ENCODE measurements around the gene PNMT. TPM values are rescaled to one million over a fixed set of nuclear protein-coding genes. Genes with fewer than 3 reads are reported as not detected.

PNMT gene
- total RNA-seq, 4 donors from 2014 or later: 3.8 to 5.0 (median 4.7) TPM; not detected in 1

GRCh38 chr17:39629898-39630297, 38.4 kb upstream of the PNMT start:
- DNase-seq: no peak
- TF ChIP-seq CTCF (IDR thresholded peaks at IDR 0.05): no peak
- TF ChIP-seq POLR2A (IDR thresholded peaks at IDR 0.05): no peak
- Histone ChIP-seq H3K27ac (no peak overlapping the region), H3K4me3 (no peak overlapping the region), H3K36me3 (no peaks in the 10 kb centered on the region), H3K9me3 (no peaks in the 10 kb centered on the region), H3K4me1 (peaks cover 0 to 13% of the 10 kb centered on the region in 2 donors), H3K27me3 (peaks cover 22% of the 10 kb centered on the region in 2 donors)
- intact Hi-C loops (cut with DNase I; ENCODE audit: low total_unique reads): loop anchor here (10.0 kb wide), 2 partner anchors 55 to 75 kb away; partner anchors contain the start of gene PGAP3

- TF ChIP-seq CTCF (IDR thresholded peaks at IDR 0.05): no peak
- TF ChIP-seq POLR2A (IDR thresholded peaks at IDR 0.05): no peak
- DNase-seq: no peak
- Histone ChIP-seq H3K27ac (no peak overlapping the region), H3K9me3 (no peaks in the 10 kb centered on the region), H3K36me3 (no peaks in the 10 kb centered on the region), H3K4me3 (no peak overlapping the region), H3K4me1 (peaks cover 0 to 20% of the 10 kb centered on the region in 2 donors), H3K27me3 (peaks cover 8 to 15% of the 10 kb centered on the region in 2 donors)
- intact Hi-C loops (cut with DNase I; ENCODE audit: low total_unique reads): loop anchor here (10.0 kb wide), 1 partner anchor 53 kb away; the partner anchor contains the start of gene PGAP3
Measured at GRCh38 chr17:39631403-39631802, 36.9 kb upstream of the PNMT start.

GRCh38 chr17:39632153-39632941, 35.9 kb upstream of the PNMT start:
- H3K36me3 ChIP-seq: no peaks in the 10 kb centered on the region
- TF ChIP-seq POLR2A (IDR thresholded peaks at IDR 0.05) (no peak), CTCF (IDR thresholded peaks at IDR 0.05) (no peak)

GRCh38 chr17:39633570-39634183, 34.6 kb upstream of the PNMT start:
- no peaks in the 10 kb centered on the region for H3K27me3 ChIP-seq
- no peak for DNase-seq
- no peak overlapping the region for H3K4me3 ChIP-seq
- H3K36me3 ChIP-seq: no peaks in the 10 kb centered on the region
- peaks cover 7 to 17% of the 10 kb centered on the region in 2 donors for H3K4me1 ChIP-seq
- H3K9me3 ChIP-seq: no peaks in the 10 kb centered on the region
- intact Hi-C loops (cut with DNase I; ENCODE audit: low total_unique reads): loop anchor here (10.0 kb wide), 1 partner anchor 51 kb away; the partner anchor contains the start of gene PGAP3
- H3K27ac ChIP-seq: no peak overlapping the region
- no peak for TF ChIP-seq CTCF (IDR thresholded peaks at IDR 0.05)
- no peak for TF ChIP-seq POLR2A (IDR thresholded peaks at IDR 0.05)

More at GRCh38 chr17:39632153-39632941, 35.9 kb upstream of the PNMT start:
- Histone ChIP-seq H3K4me1 (peaks cover 0 to 11% of the 10 kb centered on the region in 2 donors), H3K4me3 (no peak overlapping the region), H3K27ac (no peak overlapping the region), H3K9me3 (no peaks in the 10 kb centered on the region), H3K27me3 (peaks cover 3 to 6% of the 10 kb centered on the region in 2 donors)
- intact Hi-C loops (cut with DNase I; ENCODE audit: low total_unique reads): loop anchor here (10.0 kb wide), 1 partner anchor 52 kb away; the partner anchor contains the start of gene PGAP3
- no peak for DNase-seq

Measured in uterus (tissue), 4 donors.